ENCODE results near the gene CCDC112.

DNA sequence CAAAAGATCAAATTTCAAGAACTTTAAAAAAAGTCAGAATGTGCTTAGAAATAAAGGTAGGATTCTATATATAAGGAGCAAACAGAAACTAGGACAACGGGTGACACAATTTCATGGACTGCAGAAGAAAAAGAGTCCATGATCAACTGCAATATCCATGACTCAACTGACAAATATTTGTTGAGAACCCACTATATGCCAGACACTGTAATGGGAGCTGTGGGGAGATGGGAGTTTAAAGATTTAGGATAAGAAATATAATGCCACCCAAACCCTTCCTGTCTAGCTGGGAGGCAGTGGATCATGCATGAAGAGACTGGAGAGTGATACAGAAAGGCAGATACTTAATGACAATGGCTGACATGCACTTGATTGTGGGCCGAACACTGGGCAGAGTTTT is 27.6 kb upstream of the CCDC112 start:
- TF ChIP-seq CREB5 (CRISPR knock-in tag; IDR thresholded peaks at IDR 0.05; ENCODE audit: low read depth): no peak
- no peak for TF ChIP-seq ZFP3 (CRISPR knock-in tag; IDR thresholded peaks at IDR 0.05)
- no peak for TF ChIP-seq ARNTL (CRISPR knock-in tag; IDR thresholded peaks at IDR 0.05; ENCODE audit: borderline replicate concordance, low read depth)
- no peak for TF ChIP-seq BACH2 (CRISPR knock-in tag; IDR thresholded peaks at IDR 0.05; ENCODE audit: borderline replicate concordance)
- TF ChIP-seq ESRRG (CRISPR knock-in tag; IDR thresholded peaks at IDR 0.05): no peak
- no peak for TF ChIP-seq TCF4 (CRISPR knock-in tag; IDR thresholded peaks at IDR 0.05; ENCODE audit: borderline replicate concordance)
- TF ChIP-seq POU6F1 (CRISPR knock-in tag; IDR thresholded peaks at IDR 0.05; ENCODE audit: borderline replicate concordance, low read depth): no peak
- no peak for TF ChIP-seq RARB (CRISPR knock-in tag; IDR thresholded peaks at IDR 0.05)
- TF ChIP-seq, protein P1, sequence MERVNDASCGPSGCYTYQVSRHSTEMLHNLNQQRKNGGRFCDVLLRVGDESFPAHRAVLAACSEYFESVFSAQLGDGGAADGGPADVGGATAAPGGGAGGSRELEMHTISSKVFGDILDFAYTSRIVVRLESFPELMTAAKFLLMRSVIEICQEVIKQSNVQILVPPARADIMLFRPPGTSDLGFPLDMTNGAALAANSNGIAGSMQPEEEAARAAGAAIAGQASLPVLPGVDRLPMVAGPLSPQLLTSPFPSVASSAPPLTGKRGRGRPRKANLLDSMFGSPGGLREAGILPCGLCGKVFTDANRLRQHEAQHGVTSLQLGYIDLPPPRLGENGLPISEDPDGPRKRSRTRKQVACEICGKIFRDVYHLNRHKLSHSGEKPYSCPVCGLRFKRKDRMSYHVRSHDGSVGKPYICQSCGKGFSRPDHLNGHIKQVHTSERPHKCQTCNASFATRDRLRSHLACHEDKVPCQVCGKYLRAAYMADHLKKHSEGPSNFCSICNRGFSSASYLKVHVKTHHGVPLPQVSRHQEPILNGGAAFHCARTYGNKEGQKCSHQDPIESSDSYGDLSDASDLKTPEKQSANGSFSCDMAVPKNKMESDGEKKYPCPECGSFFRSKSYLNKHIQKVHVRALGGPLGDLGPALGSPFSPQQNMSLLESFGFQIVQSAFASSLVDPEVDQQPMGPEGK (CRISPR knock-in tag; IDR thresholded peaks at IDR 0.05; ENCODE audit: borderline replicate concordance): no peak
- TF ChIP-seq ZC3H10 (CRISPR knock-in tag; IDR thresholded peaks at IDR 0.05): no peak
- TF ChIP-seq CSDC2 (CRISPR knock-in tag; IDR thresholded peaks at IDR 0.05): no peak
- no peak for TF ChIP-seq ZNF70 (CRISPR knock-in tag; IDR thresholded peaks at IDR 0.05)
- TF ChIP-seq TOX (CRISPR knock-in tag; IDR thresholded peaks at IDR 0.05; ENCODE audit: borderline replicate concordance): no peak
- no peak for TF ChIP-seq ISL1 (CRISPR knock-in tag; IDR thresholded peaks at IDR 0.05)

Data from SK-N-SH treated with all-trans-retinoic acid at 6 μM for 48 hours (cell line).